GM12892 (cell line): ENCODE data around the gene PDE6B.

ENCODE experiments used
- POLR2A ChIP-seq: IDR thresholded peaks from 2 replicates; pipeline ENCODE4 v1.6.1; 2011; ENCODE audit warnings: low read depth, low read length, control low read depth
- POLR2AphosphoS5 ChIP-seq: IDR thresholded peaks from 2 replicates; pipeline ENCODE4 v1.6.1; 2011; ENCODE audit warnings: low read depth, low read length, control low read depth
- TAF1 ChIP-seq: IDR thresholded peaks from 2 replicates; pipeline ENCODE4 v1.6.1; 2011; ENCODE audit warnings: low read depth, mild to moderate bottlenecking, control low read depth, low read length, borderline replicate concordance

GRCh38 chr4:657834-658667, 32.7 kb downstream of the PDE6B start:
- TF ChIP-seq POLR2AphosphoS5 (no peak), POLR2A (no peak), TAF1 (no peak)
